Stimulated activated CD8-positive, alpha-beta memory T cell treated with anti-CD3 and anti-CD28 coated beads, Interleukin-7, amount 100 ng/mL, for 24 hours (primary cell): ENCODE measurements around the gene MAMLD1.

ENCODE experiments used
- DNase-seq: peaks from one replicate; pipeline ENCODE4 v3.0.0-alpha.2; 2020; ENCODE audit warnings: low read depth

MAMLD1 gene

GRCh38 chrX:150530821-150531220, 167.7 kb downstream of the MAMLD1 start:
- no peak for DNase-seq

GRCh38 chrX:150531467-150531866, 168.3 kb downstream of the MAMLD1 start:
- DNase-seq, result no peak

- no peak for DNase-seq
These were observed 170.7 kb downstream of the MAMLD1 start for GRCh38 chrX:150533863-150534262.

- no peak for DNase-seq
These were observed 173.5 kb downstream of the MAMLD1 start for GRCh38 chrX:150536455-150537116.

GRCh38 chrX:150537851-150538250, 174.7 kb downstream of the MAMLD1 start:
- DNase-seq, result no peak

GRCh38 chrX:150540965-150541364, 177.8 kb downstream of the MAMLD1 start:
- no peak for DNase-seq

- no peak for DNase-seq
These were observed 179.7 kb downstream of the MAMLD1 start for GRCh38 chrX:150542846-150543229.

GRCh38 chrX:150543230-150544155, 180.4 kb downstream of the MAMLD1 start:
- DNase-seq, result no peak

GRCh38 chrX:150544222-150544787, 181.2 kb downstream of the MAMLD1 start:
- DNase-seq, result no peak

GRCh38 chrX:150544835-150545770, 182.0 kb downstream of the MAMLD1 start:
- no peak for DNase-seq

- DNase-seq, result no peak
These were observed 183.6 kb downstream of the MAMLD1 start for GRCh38 chrX:150546711-150547153.

GRCh38 chrX:150547375-150548115, 184.4 kb downstream of the MAMLD1 start:
- DNase-seq, result no peak

- no peak for DNase-seq
These were observed 185.1 kb downstream of the MAMLD1 start for GRCh38 chrX:150548251-150548650.

GRCh38 chrX:150548684-150549083, 185.6 kb downstream of the MAMLD1 start:
- DNase-seq, result no peak

- DNase-seq, result no peak
These were observed 188.8 kb downstream of the MAMLD1 start for GRCh38 chrX:150551963-150552362.

- no peak for DNase-seq
These were observed 195.3 kb downstream of the MAMLD1 start for GRCh38 chrX:150558424-150558823.
